A673 (cell line): ENCODE measurements around the gene RNGTT.
"Not testable (repeated sequence)": the region's sequence is repeated elsewhere in the genome, so short reads cannot be mapped to it uniquely, and the experiment has no call there.

ENCODE experiments used
- EZH2 ChIP-seq: fragments of 200-600 bp; sonication (generic); IDR thresholded peaks from 2 replicates; pipeline ENCODE4 v1.6.1; 2017; ENCODE audit warnings: borderline replicate concordance, low read depth, mild to moderate bottlenecking, mixed read lengths, antibody characterized with exemption, low read length; ENCODE audit not compliant: poor library complexity, severe bottlenecking
- TF ChIP-seq, protein P1 (sequence below): fragments of 300-800, 200-600 bp; sonication (generic); conservative IDR thresholded peaks from 2 replicates; pipeline ENCODE4 v1.5.1; 2017; ENCODE audit warnings: low read depth, mild to moderate bottlenecking, antibody characterized with exemption, low read length, moderate library complexity, mixed read lengths

DNA sequence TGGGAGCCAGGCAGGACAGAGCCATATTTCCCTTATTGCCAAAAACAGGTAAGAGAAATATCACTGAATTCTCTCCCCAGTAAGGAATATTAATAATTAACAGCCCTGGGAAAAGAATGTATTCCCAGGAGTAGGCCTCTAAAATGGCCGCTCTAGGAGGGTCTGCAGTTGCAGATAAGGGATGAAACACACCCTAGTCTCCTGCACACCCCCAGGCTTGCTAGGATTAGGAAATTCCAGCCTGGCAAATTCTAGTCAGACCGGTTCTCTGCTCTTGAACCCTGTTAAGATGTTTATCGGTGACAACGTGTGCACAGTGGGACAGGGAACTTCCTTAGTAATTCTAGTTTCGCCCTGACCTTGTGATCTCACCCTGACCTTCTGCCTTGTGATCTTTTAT, 31.4 kb downstream of the RNGTT start:
- TF ChIP-seq, protein P1, sequence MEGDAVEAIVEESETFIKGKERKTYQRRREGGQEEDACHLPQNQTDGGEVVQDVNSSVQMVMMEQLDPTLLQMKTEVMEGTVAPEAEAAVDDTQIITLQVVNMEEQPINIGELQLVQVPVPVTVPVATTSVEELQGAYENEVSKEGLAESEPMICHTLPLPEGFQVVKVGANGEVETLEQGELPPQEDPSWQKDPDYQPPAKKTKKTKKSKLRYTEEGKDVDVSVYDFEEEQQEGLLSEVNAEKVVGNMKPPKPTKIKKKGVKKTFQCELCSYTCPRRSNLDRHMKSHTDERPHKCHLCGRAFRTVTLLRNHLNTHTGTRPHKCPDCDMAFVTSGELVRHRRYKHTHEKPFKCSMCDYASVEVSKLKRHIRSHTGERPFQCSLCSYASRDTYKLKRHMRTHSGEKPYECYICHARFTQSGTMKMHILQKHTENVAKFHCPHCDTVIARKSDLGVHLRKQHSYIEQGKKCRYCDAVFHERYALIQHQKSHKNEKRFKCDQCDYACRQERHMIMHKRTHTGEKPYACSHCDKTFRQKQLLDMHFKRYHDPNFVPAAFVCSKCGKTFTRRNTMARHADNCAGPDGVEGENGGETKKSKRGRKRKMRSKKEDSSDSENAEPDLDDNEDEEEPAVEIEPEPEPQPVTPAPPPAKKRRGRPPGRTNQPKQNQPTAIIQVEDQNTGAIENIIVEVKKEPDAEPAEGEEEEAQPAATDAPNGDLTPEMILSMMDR, result not testable (repeated sequence)
- TF ChIP-seq EZH2, result not testable (repeated sequence)
